ENCODE measurements around the gene VDAC1. TPM values are rescaled to one million over a fixed set of nuclear protein-coding genes. Genes with fewer than 3 reads are reported as not detected.

The VDAC1 gene
- total and polyA plus RNA-seq, 2 donors (not counting 3 experiments of a cell fraction or from before 2014, with no cell fraction given) = 116 to 247 TPM

DNA sequence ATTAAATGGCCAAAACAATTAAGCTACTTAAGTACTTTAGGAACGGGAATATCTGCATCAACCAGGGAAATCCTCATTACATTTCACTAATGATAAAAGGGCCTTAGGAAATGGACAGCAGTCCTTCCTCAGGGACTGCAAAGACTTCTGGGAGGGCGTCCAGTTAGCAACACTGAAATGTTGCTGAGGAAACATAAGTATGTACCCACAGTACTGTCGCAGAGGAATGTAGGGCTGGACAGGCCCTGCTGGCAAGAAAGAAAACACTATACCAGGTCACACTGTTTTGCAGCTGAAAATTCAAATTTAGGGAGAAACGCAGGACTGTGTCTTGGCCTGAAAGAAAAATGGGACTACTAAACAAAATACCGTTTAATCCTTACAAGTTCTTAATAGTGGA is 37.7 kb downstream of the VDAC1 start:
- TSS peak; percentile 15 for BruUV-seq (replicated peaks)
- POLR2A ChIA-PET = interaction anchor here (0.6 kb wide), 1 partner anchor 493 kb away, joined by 3 read pairs; no protein-coding TSS in a partner anchor

More for the DNA sequence above, 37.7 kb downstream of the VDAC1 start:
- peaks cover 10% of the 10 kb centered on the region for H3K4me1 ChIP-seq (ENCODE audit: control insufficient read depth, extremely low read depth, insufficient read depth, low read length)
- CTCF ChIA-PET = interaction anchor here (1.2 kb wide), 1 partner anchor 15 kb away, joined by 3 read pairs; no protein-coding TSS in a partner anchor
- H3K36me3 ChIP-seq (ENCODE audit: control insufficient read depth in 2 of 2, extremely low read depth in 1 of 2, insufficient read depth in 2 of 2, low read length in 2 of 2) = peaks cover 1 to 2% of the 10 kb centered on the region in 2 experiments
- no peak for DNase-seq (ENCODE audit: low read depth, low spot score)
- H3K9me1 ChIP-seq (replicated peaks; ENCODE audit: control insufficient read depth, extremely low read depth, insufficient read depth, low read length) = no peaks in the 10 kb centered on the region
- TF ChIP-seq, protein P1, sequence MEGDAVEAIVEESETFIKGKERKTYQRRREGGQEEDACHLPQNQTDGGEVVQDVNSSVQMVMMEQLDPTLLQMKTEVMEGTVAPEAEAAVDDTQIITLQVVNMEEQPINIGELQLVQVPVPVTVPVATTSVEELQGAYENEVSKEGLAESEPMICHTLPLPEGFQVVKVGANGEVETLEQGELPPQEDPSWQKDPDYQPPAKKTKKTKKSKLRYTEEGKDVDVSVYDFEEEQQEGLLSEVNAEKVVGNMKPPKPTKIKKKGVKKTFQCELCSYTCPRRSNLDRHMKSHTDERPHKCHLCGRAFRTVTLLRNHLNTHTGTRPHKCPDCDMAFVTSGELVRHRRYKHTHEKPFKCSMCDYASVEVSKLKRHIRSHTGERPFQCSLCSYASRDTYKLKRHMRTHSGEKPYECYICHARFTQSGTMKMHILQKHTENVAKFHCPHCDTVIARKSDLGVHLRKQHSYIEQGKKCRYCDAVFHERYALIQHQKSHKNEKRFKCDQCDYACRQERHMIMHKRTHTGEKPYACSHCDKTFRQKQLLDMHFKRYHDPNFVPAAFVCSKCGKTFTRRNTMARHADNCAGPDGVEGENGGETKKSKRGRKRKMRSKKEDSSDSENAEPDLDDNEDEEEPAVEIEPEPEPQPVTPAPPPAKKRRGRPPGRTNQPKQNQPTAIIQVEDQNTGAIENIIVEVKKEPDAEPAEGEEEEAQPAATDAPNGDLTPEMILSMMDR (IDR thresholded peaks at IDR 0.05; ENCODE audit: extremely low read depth in 1 of 2, insufficient read depth in 1 of 2, low read depth in 1 of 2, low read length in 2 of 2) = no peak
- TF ChIP-seq, protein P2, sequence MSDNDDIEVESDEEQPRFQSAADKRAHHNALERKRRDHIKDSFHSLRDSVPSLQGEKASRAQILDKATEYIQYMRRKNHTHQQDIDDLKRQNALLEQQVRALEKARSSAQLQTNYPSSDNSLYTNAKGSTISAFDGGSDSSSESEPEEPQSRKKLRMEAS (IDR thresholded peaks at IDR 0.05; ENCODE audit: insufficient read depth, insufficient read length) = no peak
- TF ChIP-seq FOS (IDR thresholded peaks at IDR 0.05; ENCODE audit: borderline replicate concordance, insufficient read depth, low read length) (no peak), GATA2 (IDR thresholded peaks at IDR 0.05; ENCODE audit: insufficient read depth, insufficient read length, low read depth, low read length) (no peak), POLR2AphosphoS5 (IDR thresholded peaks at IDR 0.05; ENCODE audit: insufficient read depth, low read depth, low read length) (no peak), MYC (IDR thresholded peaks at IDR 0.05; ENCODE audit: low read depth, low read length) (no peak), EZH2 (IDR thresholded peaks at IDR 0.05; ENCODE audit: borderline replicate concordance, low read depth, low read length, severe bottlenecking) (no peak), JUN (IDR thresholded peaks at IDR 0.05; ENCODE audit: borderline replicate concordance, insufficient read depth, insufficient read length, low read depth) (no peak), POLR2A (IDR thresholded peaks at IDR 0.05; ENCODE audit: low read depth, low read length) (no peak)
- peak overlapping the region; percentile 85 for H3K4me2 ChIP-seq (ENCODE audit: insufficient read depth, low read length)
- H3K27me3 ChIP-seq (ENCODE audit: control insufficient read depth in 2 of 2, insufficient read depth in 2 of 2, low read length in 2 of 2) = no peaks in the 10 kb centered on the region
- no peak overlapping the region for H3K27ac ChIP-seq (ENCODE audit: insufficient read depth, low read depth, low read length)
- H3K9me3 ChIP-seq (replicated peaks; ENCODE audit: control insufficient read depth, insufficient read depth, low read length) = no peaks in the 10 kb centered on the region
- H2AFZ ChIP-seq (ENCODE audit: low read depth, low read length) = no peak overlapping the region
- peaks cover 46% of the 10 kb centered on the region for H3K79me2 ChIP-seq (ENCODE audit: control insufficient read depth, insufficient read depth, low read length)
- H4K20me1 ChIP-seq (replicated peaks; ENCODE audit: control insufficient read depth, extremely low read depth, insufficient read depth, low read length) = no peaks in the 10 kb centered on the region
- no peak for FAIRE-seq
- dilution Hi-C loops (cut with MboI; ENCODE audit: extremely low pct_ligation_motif_present, low sequenced_read_pairs) (no loop called here), intact Hi-C loops (cut with micrococcal nuclease) (no loop called here)
- no peak overlapping the region for H3K9ac ChIP-seq (replicated peaks; ENCODE audit: extremely low read depth, insufficient read depth, low read length)
- H3K4me3 ChIP-seq (replicated peaks in 1 of 3; ENCODE audit: insufficient read depth in 1 of 3, low read depth in 1 of 3, low read length in 3 of 3) = peak overlapping the region in 1 of 3 experiments; percentile 86

Data from endothelial cell of umbilical vein (primary cell).